Measurements from ENCODE around the gene RXFP2.

RXFP2 gene

GRCh38 chr13:31768351-31768750 is 29.0 kb downstream of the RXFP2 start:
- no peak for DNase-seq

GRCh38 chr13:31769575-31769974 is 30.2 kb downstream of the RXFP2 start:
- DNase-seq = no peak

DNA sequence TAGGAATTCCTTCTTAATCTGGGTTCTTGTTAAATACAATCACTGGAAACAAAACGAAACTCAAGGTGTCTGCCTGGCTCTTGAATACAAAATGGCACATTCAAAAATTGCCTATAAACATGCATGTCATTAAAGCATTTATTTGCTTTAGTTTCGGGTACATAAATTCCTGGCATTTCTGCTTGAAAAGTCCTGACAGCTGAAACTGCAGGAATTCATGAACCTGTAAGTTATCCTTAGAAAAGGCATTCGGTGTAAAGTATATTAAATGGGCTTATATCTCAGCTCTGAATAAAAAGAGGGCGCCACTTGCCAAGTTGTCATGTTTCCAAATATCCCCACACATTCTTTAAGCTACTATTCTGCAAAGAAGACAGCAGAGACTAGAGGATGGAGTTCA is 32.9 kb downstream of the RXFP2 start:
- DNase-seq = no peak

GRCh38 chr13:31773538-31773937 is 34.2 kb downstream of the RXFP2 start:
- DNase-seq = peak; percentile 53

GRCh38 chr13:31774186-31774750 is 34.9 kb downstream of the RXFP2 start:
- no peak for DNase-seq

GRCh38 chr13:31775148-31775547 is 35.8 kb downstream of the RXFP2 start:
- DNase-seq = no peak

- no peak for DNase-seq
Measured at GRCh38 chr13:31775686-31776085, 36.4 kb downstream of the RXFP2 start.

DNA sequence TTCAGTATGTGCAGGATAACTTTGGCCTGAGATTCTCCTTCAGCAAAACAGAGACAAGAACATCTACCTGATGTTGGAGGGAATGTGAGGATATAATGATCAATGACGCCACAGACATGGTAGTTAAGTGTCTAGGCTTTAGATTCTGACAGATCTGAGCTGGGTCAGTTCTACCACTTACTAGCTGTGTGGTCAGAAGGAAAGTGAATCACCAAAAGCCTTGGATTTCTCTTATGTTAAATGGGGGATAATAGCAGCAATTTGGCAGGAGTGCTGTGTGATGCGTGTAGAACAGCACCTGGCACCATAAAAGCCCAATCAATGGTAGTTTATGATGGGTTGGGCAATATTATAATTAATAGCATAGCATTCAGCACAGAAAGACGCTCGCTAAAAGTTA is 41.7 kb downstream of the RXFP2 start:
- no peak for DNase-seq

GRCh38 chr13:31786011-31786410 is 46.7 kb downstream of the RXFP2 start:
- DNase-seq = peak; percentile 50

GRCh38 chr13:31790992-31791391 is 51.7 kb downstream of the RXFP2 start:
- no peak for DNase-seq

- DNase-seq = no peak
Measured at GRCh38 chr13:31793246-31793645, 53.9 kb downstream of the RXFP2 start.

- no peak for DNase-seq
Measured at GRCh38 chr13:31794452-31794851, 55.1 kb downstream of the RXFP2 start.

DNA sequence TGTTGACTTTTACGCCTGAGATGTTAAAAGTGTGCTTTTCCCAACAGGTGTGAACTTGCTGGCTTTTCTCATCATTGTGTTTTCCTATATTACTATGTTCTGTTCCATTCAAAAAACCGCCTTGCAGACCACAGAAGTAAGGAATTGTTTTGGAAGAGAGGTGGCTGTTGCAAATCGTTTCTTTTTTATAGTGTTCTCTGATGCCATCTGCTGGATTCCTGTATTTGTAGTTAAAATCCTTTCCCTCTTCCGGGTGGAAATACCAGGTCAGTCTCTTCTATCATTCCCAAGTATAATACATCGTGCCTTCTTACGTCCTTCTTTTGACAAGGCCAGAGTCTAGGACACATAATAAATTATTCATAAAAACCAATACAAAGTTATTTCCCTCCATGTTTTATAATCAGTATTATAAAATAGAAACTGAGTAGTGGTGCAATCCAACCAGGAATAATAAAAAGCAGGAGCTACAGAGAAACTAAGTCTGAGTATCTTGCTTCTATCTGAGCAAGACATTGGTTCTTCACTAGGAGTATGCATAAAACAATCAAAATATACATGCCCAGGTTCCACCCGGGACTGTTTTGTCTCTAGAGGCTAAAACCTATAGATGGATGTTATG is 57.9 kb downstream of the RXFP2 start:
- no peak for DNase-seq

- DNase-seq = no peak
Measured at GRCh38 chr13:31798189-31798588, 58.9 kb downstream of the RXFP2 start.

DNA sequence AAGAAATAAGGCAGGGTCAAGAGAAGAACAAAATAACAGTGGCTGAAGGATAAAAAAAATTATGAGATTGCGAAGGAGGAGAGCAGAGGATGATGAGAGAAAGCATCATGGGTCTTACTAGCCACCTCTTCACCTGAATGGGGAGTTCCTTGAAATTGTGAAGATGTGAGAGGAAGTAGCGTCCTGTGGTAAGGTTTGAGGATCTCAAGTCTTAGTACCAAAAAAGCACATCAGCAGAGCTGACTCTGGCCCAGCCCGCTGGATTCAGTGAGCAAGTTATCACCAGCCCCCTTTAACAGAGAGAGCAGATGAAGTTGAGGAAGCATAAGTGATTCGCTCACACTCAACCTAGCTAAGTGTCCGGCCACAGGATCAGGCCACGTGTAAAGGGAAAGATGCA is 61.8 kb downstream of the RXFP2 start:
- no peak for DNase-seq

DNA sequence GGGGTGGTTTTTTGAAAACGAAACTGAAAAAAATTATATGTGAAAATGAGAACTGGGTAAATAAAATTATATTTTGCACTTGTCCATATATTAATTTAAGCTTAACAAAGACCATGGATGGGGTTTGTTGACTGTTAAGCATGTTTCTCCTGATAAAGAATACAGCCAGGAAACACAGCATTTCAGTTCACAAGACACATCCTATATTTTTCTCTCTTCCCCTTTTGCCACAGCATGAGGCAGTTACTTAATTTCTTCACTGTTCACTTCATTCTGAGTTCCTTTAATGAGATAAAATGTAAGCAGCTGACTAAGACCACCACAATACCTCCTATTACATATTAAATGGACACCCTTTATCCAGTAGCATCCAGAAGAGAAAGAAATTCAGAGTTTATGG is 64.0 kb downstream of the RXFP2 start:
- DNase-seq = no peak

- DNase-seq = no peak
Measured at GRCh38 chr13:31805841-31806240, 66.5 kb downstream of the RXFP2 start.

DNA sequence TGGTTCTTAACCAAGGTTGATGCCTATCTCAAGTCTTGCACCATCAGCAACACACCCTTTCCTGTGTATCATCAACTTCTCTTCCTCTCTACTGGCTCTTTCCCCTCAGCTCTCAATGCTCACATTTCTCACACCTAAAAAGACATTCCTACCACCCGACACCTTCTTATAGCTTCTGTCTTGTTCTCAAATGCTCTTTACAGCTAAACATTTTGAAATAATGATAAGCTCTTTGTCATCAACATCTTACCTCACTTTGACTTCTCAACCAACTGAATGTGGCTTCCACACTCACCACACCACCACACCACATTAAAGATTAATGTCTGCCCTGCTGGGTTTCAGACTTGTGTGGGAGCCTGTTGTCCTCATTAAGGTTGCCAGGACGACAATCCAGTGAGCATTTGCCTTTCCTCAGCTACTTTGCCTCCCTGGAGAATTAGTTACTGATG is 67.8 kb downstream of the RXFP2 start:
- peak; percentile 23 for DNase-seq

DNA sequence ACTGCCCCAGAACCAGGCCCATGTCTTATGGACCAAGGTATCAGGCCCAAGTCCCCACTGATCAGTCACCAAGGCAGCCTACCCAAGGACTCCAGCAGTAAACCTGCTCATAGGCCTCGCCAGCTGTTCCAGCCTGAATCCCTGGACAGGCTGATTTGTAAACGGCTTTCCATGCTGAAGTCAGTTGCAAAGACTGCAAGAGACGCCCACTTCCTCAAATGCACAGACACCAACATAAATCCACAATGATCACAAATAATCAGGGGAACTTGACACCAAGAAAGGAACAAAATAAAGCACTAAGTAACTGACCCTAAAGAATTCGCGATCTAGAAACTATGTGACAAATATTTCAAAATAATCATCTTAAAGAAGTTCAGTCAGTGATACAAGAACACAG is 75.2 kb downstream of the RXFP2 start:
- DNase-seq = no peak

- no peak for DNase-seq
Measured at GRCh38 chr13:31815361-31816144, 76.2 kb downstream of the RXFP2 start.

DNA sequence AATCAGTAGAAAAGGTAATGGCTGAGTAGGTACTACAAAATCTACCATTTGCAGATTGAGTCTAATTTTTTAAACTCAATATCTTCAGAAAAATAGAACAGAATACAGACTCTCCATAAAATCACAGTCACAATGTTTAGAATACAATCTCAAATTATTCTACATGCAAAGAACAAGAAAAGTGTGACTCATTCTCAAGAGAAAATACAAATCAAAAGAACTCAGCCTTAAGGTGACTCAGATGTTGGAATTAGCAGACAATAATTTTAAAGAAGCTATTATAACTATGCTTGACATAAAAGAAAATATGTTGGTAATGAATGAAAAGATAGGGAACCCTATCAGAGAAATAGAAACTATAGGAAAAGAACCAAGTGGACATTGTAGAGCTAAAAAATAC is 78.9 kb downstream of the RXFP2 start:
- no peak for DNase-seq

DNA sequence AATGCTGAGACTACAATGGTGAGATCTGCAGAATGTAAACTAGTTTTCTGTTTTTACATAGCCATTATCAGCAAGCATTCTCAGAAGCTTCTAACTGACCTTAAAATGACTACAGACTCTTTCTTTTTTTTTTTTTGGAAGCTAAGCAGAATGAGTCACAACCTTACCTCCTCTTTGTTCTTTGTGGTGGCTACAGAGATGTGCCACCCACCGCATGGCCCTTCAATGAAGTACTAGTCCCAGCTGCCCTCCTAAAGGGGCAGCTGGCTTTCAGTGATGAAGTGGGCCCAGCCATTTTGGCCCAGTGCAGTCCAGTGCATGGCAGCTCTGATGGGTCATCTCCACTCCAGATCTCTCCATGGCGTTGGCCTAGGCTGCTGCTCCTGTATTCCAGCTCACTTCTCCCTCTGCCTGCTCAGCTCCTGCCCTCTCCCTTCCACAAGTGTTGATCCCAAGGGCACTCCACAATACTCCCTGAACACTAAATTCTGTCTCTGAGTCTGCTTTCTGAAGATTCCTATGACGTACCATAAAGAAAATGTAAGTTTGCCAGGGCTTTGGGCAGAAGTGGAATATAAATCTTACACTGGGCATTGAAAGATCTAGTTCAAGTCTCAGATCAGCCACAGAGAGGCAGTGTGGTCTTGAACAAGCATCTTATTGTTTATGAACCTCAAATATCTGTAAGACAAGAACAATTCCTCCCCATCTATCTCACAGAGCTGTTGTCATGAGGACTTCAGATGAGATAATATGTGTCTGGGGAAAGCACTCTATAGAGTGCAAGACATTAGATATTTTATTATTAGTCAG is 85.6 kb downstream of the RXFP2 start:
- DNase-seq = no peak

- no peak for DNase-seq
Measured at GRCh38 chr13:31826521-31826920, 87.2 kb downstream of the RXFP2 start.
